HG02623 (cell line): Measurements from ENCODE around the gene CSRP3.

Source experiments
- ATAC-seq: cut with Tn5 transposase; IDR thresholded peaks from one replicate; pipeline ENCODE4 v1.9.1; 2021; ENCODE audit warnings: moderate library complexity; ENCODE audit not compliant: unreplicated experiment

CSRP3 gene

GRCh38 chr11:19201737-19202605, at the start of gene CSRP3:
Gene CSRP3 (minus strand): TSS chr11:19201983. CDS start chr11:19192448, 9,535 bp downstream.
- ATAC-seq: no peak

- ATAC-seq: no peak
These were observed 49.8 kb upstream of the CSRP3 start for GRCh38 chr11:19251577-19251976.

- ATAC-seq: no peak
These were observed 45.0 kb upstream of the CSRP3 start for GRCh38 chr11:19246816-19247215.

- ATAC-seq: no peak
These were observed 43.6 kb upstream of the CSRP3 start for GRCh38 chr11:19245351-19245750.

GRCh38 chr11:19244621-19245020, 42.8 kb upstream of the CSRP3 start:
- no peak for ATAC-seq

- no peak for ATAC-seq
These were observed 42.3 kb upstream of the CSRP3 start for GRCh38 chr11:19244084-19244483.

- no peak for ATAC-seq
These were observed 41.8 kb upstream of the CSRP3 start for GRCh38 chr11:19243613-19244012.

GRCh38 chr11:19243143-19243542, 41.4 kb upstream of the CSRP3 start:
- ATAC-seq: no peak

GRCh38 chr11:19242179-19242932, 40.6 kb upstream of the CSRP3 start:
- ATAC-seq: no peak

GRCh38 chr11:19241260-19242178, 39.7 kb upstream of the CSRP3 start:
- peak; percentile 22 for ATAC-seq

GRCh38 chr11:19240420-19241259, 38.9 kb upstream of the CSRP3 start, which contains the start of gene E2F8:
Gene E2F8 (minus strand): TSS chr11:19240945. CDS start chr11:19240121, 824 bp downstream.
- ATAC-seq: peak; percentile 91

- no peak for ATAC-seq
These were observed 37.3 kb upstream of the CSRP3 start for GRCh38 chr11:19239039-19239438.

GRCh38 chr11:19237813-19238212, 36.0 kb upstream of the CSRP3 start:
- no peak for ATAC-seq

GRCh38 chr11:19237381-19237780, 35.6 kb upstream of the CSRP3 start:
- ATAC-seq: no peak

- no peak for ATAC-seq
These were observed 32.5 kb upstream of the CSRP3 start for GRCh38 chr11:19234231-19234817.

- ATAC-seq: no peak
These were observed 31.2 kb upstream of the CSRP3 start for GRCh38 chr11:19232910-19233503.

- no peak for ATAC-seq
These were observed 27.9 kb upstream of the CSRP3 start for GRCh38 chr11:19229671-19230070.

GRCh38 chr11:19228968-19229367, 27.2 kb upstream of the CSRP3 start:
- ATAC-seq: no peak
